HEK293 (cell line): ENCODE measurements around the gene TMEM37.

Experiments
- ZNF544 ChIP-seq: fragments of 450-650 bp; formaldehyde crosslinking; IDR thresholded peaks from 2 replicates; pipeline ENCODE4 v1.5.0; 2017; ENCODE audit warnings: missing biosample characterization, missing genetic modification characterization
- ZNF670 ChIP-seq: fragments of 450-650 bp; formaldehyde crosslinking; IDR thresholded peaks from 2 replicates; pipeline ENCODE4 v1.5.1; 2016; ENCODE audit warnings: missing biosample characterization, missing genetic modification characterization, low read depth
- TF ChIP-seq, protein P1 (sequence below): fragments of 450-650 bp; formaldehyde crosslinking; IDR thresholded peaks from 2 replicates; pipeline ENCODE4 v1.5.1; 2016; ENCODE audit warnings: missing biosample characterization, missing genetic modification characterization
- TF ChIP-seq, protein P2 (sequence below): fragments of 450-650 bp; formaldehyde crosslinking; IDR thresholded peaks from 2 replicates; pipeline ENCODE4 v1.5.1; 2016; ENCODE audit warnings: missing biosample characterization, missing genetic modification characterization

DNA sequence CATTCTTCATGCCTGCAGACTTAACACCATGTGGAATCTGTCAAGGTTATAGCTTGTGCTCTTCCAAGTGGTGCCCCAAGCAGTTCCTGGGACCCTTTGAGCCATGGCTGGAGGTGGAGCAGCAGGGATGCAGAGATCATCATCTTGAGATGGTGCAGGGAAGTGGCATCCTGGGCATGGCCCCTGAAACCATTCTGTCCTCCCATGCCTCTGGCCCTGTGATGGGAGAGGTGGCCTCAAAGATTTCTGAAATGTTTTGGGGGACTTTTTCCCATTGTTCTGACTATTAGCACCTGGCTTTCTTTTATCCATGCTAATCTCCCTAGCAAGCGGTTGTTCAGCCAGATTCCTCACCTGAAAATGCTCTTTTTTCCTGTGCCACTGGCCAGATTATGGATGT, 10.3 kb upstream of the TMEM37 start:
- TF ChIP-seq, protein P1, sequence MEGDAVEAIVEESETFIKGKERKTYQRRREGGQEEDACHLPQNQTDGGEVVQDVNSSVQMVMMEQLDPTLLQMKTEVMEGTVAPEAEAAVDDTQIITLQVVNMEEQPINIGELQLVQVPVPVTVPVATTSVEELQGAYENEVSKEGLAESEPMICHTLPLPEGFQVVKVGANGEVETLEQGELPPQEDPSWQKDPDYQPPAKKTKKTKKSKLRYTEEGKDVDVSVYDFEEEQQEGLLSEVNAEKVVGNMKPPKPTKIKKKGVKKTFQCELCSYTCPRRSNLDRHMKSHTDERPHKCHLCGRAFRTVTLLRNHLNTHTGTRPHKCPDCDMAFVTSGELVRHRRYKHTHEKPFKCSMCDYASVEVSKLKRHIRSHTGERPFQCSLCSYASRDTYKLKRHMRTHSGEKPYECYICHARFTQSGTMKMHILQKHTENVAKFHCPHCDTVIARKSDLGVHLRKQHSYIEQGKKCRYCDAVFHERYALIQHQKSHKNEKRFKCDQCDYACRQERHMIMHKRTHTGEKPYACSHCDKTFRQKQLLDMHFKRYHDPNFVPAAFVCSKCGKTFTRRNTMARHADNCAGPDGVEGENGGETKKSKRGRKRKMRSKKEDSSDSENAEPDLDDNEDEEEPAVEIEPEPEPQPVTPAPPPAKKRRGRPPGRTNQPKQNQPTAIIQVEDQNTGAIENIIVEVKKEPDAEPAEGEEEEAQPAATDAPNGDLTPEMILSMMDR, result no peak
- TF ChIP-seq ZNF544 (tag by site-specific recombination), result no peak
- TF ChIP-seq ZNF670 (tag by site-specific recombination), result no peak
- TF ChIP-seq, protein P2, sequence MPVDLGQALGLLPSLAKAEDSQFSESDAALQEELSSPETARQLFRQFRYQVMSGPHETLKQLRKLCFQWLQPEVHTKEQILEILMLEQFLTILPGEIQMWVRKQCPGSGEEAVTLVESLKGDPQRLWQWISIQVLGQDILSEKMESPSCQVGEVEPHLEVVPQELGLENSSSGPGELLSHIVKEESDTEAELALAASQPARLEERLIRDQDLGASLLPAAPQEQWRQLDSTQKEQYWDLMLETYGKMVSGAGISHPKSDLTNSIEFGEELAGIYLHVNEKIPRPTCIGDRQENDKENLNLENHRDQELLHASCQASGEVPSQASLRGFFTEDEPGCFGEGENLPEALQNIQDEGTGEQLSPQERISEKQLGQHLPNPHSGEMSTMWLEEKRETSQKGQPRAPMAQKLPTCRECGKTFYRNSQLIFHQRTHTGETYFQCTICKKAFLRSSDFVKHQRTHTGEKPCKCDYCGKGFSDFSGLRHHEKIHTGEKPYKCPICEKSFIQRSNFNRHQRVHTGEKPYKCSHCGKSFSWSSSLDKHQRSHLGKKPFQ (tag by site-specific recombination), result no peak
